GM12872 (cell line): ENCODE results near the gene COG4.

Experiments
- TF ChIP-seq, protein P1 (sequence below): IDR thresholded peaks from 3 replicates; pipeline ENCODE4 v1.5.1; 2011; ENCODE audit warnings: low read depth, mild to moderate bottlenecking, low read length, moderate library complexity; ENCODE audit not compliant: insufficient read depth

Gene COG4

DNA sequence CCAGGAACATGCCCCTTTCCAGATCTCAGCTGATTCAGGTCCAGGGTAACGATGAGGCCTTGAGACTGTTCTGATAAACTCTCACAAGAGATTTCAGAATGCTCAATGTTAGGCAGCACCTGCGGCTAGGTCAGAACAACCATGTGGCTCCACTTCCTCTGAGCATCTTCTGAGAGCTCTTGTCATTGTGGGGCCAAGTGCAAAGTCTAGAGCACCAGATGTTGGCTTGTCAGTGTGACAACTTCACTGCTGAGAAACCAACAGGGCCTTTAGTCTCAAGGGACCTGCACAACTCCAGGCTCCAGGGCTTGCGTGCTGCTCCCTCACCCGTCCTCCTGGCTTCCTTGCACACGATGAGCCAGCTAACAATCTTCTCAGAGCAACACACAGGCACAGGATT lies 39.9 kb downstream of the COG4 start:
- TF ChIP-seq, protein P1, sequence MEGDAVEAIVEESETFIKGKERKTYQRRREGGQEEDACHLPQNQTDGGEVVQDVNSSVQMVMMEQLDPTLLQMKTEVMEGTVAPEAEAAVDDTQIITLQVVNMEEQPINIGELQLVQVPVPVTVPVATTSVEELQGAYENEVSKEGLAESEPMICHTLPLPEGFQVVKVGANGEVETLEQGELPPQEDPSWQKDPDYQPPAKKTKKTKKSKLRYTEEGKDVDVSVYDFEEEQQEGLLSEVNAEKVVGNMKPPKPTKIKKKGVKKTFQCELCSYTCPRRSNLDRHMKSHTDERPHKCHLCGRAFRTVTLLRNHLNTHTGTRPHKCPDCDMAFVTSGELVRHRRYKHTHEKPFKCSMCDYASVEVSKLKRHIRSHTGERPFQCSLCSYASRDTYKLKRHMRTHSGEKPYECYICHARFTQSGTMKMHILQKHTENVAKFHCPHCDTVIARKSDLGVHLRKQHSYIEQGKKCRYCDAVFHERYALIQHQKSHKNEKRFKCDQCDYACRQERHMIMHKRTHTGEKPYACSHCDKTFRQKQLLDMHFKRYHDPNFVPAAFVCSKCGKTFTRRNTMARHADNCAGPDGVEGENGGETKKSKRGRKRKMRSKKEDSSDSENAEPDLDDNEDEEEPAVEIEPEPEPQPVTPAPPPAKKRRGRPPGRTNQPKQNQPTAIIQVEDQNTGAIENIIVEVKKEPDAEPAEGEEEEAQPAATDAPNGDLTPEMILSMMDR: no peak

DNA sequence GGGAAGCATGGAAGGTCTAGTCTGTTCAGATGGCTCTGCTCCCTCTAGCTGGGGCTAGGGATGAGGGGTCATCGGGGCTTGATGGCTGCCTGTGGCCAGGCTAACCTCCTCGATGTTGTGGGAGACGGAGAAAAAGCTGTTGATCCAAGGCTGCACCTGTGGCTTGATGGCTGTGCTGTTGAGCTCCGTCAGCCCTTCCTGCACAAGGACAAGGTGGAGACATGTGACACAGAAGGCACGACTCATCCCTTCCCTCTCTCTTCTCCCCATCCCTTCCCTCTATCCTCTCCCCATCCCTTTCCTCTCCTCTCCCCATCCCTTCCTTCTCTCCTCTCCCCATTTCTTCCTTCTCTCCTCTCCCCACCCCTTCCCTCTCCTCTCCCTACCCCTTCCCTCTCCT lies 40.7 kb downstream of the COG4 start:
- TF ChIP-seq, protein P1: no peak

DNA sequence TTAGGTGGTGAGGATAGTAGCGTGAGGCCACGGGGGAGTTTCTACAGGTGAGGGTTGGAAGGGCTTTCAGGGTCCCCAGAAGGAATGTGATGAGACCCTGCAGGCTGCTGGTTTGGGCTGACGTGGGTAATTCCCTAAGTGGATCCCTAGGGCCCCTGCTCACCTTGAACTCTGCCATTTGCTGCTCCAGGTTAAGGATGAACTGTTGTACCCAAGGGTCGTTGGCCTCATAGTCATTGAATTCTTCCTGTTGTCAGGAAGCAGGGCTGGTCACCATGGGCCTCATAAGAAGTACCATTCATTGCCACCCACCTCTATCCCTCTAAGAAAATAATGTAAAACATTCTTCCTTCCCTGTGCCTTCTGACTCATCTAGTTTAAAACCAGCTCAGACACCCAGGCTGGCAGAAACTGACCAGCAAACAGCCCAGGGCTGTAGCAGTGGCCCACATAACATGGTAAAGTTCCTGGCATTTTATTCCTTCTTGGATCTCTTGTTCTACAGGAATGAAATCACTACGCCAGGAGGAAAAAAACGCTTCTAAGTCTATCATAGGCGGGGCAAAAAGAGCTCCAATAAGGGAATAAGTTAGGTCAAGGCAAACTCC lies 41.3 kb downstream of the COG4 start:
- TF ChIP-seq, protein P1: no peak

- TF ChIP-seq, protein P1: no peak
These were observed 42.9 kb downstream of the COG4 start for GRCh38 chr16:70480127-70481105.

GRCh38 chr16:70478912-70479341 lies 44.4 kb downstream of the COG4 start:
- TF ChIP-seq, protein P1: no peak

DNA sequence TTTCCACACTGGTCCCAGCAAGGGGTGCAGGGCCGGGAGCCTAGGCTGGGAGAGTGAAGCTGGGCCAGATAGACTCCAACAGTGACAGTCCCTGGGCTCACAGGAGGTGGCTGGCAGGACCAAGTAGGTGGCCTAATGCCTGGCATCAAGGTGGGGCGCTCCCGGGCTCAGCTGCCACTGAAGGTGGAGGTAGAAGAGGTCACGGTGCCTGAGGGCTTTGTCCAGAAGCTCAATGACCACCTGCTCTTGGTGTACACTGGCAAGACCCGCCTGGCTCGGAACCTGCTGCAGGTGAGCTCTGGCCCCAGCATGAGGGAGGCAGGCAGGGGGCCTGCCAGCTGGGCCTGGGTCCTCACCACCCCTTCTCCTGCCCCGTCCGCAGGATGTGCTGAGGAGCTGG lies 45.2 kb downstream of the COG4 start:
- TF ChIP-seq, protein P1: no peak

DNA sequence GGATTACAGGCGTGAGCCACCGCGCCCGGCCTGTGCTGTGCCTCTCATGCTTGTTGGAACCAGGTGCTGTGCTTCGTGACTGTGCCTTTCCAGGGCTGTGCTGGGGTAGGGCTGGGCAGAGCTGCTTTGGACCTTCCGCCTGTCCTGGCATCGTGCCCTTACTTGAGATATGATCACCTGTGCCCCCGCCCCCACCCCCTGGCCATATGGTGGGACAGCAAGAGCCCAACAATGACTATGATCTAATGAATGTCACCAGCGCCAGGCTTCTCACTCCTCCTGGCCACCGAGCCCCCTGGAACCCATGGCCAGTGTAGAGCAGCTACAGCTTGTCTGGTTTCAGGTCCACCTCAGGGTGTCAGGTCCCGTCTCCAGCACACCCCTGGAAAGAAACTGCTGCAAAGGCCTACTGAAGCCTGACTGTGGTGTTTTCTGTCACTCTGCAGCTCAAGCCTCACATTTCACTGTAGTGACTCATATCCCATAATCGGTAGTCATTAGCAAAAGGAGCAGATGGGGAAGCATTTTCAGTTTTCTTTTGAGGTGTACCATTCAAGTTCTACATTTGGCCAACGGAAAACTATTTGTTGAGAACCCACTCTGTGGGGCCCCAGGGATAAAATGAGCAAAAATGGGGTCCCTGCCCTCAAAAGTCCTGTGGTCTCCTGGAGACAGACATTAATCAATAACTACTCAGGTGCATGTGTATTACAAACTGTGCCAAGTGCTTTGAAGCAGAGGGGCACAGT lies 46.9 kb downstream of the COG4 start:
- TF ChIP-seq, protein P1: no peak
